ENCODE measurements around the gene UCK2. TPM values are rescaled to one million over a fixed set of nuclear protein-coding genes. Genes with fewer than 3 reads are reported as not detected.

UCK2 gene
- total RNA-seq, 1 donor from 2014 or later = 19.6 TPM

DNA sequence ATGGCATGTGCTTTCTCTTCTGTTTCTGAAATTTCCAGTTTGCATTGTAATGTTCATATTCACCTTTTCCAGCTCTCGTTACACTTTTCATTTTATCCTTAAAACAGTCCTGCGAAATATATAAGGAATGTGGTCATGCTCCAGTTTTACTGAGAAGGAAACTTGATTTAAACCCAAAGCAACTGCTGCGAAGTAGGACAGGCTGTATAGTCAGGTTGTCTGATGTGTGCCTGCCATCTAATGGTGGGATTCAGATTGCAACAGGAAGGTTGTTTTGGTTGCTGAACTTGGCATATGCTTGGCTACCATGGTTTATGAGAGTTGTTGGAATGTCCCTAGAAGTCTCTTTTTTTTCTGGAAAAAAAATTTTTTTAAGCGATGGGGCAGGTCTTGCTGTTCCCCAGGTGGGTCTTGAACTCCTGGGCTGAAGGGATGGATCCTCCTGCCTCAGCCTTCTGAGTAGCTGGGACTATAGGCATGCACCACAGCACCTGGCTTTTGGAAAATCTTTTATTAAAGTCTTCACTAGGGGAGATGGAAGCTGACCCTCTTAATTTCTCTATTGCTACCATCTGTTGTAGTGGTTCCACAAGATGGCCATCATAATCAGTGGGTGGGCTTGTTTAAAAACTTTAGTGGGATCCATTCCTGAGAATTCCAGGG, 86.9 kb downstream of the UCK2 start:
- no peaks in the 10 kb centered on the region for H3K36me3 Mint-ChIP-seq (ENCODE audit: low read depth)
- ATAC-seq (ENCODE audit: low read depth) (peak; percentile 93), DNase-seq (peak; percentile 20)
- intact Hi-C loops (cut with micrococcal nuclease) = loop anchor here (1.0 to 10.0 kb wide), 9 partner anchors 87 to 769 kb away; partner anchors contain the start of genes ALDH9A1, TMCO1 and UCK2
- no peaks in the 10 kb centered on the region for H3K27me3 Mint-ChIP-seq
- ChIA-PET CTCF (interaction anchor here (0.9 to 5.9 kb wide), 8 partner anchors 10 to 522 kb away, joined by 3 to 81 read pairs (median 6); no protein-coding TSS in a partner anchor), POLR2A (interaction anchor here (0.7 to 1.1 kb wide), 2 partner anchors 313 to 316 kb away, joined by 5 read pairs; no protein-coding TSS in a partner anchor)
- peaks cover 2% of the 10 kb centered on the region for H3K4me1 Mint-ChIP-seq
- H3K9me3 Mint-ChIP-seq = no peaks in the 10 kb centered on the region
- TF ChIP-seq, protein P1, sequence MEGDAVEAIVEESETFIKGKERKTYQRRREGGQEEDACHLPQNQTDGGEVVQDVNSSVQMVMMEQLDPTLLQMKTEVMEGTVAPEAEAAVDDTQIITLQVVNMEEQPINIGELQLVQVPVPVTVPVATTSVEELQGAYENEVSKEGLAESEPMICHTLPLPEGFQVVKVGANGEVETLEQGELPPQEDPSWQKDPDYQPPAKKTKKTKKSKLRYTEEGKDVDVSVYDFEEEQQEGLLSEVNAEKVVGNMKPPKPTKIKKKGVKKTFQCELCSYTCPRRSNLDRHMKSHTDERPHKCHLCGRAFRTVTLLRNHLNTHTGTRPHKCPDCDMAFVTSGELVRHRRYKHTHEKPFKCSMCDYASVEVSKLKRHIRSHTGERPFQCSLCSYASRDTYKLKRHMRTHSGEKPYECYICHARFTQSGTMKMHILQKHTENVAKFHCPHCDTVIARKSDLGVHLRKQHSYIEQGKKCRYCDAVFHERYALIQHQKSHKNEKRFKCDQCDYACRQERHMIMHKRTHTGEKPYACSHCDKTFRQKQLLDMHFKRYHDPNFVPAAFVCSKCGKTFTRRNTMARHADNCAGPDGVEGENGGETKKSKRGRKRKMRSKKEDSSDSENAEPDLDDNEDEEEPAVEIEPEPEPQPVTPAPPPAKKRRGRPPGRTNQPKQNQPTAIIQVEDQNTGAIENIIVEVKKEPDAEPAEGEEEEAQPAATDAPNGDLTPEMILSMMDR (IDR thresholded peaks at IDR 0.05) = peak; percentile 99
- H3K4me3 Mint-ChIP-seq = no peak overlapping the region
- H3K27ac Mint-ChIP-seq = no peak overlapping the region

DNA sequence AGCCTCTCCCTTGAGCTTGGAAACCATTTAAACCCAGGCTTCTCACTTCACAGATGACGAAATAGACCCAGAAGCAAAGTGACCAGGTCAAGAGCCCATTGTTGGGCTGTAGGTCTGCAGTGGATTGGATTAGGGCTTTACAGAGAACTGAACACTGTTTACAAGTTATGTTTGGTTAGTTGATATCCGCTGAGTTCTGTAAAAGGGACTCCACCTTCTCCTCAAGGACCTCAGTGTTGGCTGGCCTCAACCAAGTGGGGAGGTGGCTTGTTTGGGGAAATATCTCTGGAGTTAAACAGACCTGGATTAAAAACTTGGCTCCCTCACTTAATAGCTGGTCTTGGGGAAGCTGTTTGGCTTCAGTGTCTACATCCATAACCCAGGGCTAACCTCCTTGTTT, 88.1 kb downstream of the UCK2 start:
- TF ChIP-seq, protein P1 (IDR thresholded peaks at IDR 0.05) = no peak
- Mint-ChIP-seq H3K27me3 (no peaks in the 10 kb centered on the region), H3K27ac (no peak overlapping the region), H3K36me3 (ENCODE audit: low read depth) (no peaks in the 10 kb centered on the region), H3K4me1 (peaks cover 2% of the 10 kb centered on the region), H3K9me3 (no peaks in the 10 kb centered on the region), H3K4me3 (no peak overlapping the region)
- intact Hi-C loops (cut with micrococcal nuclease) = loop anchor here (10.0 kb wide), 2 partner anchors 551 to 771 kb away; no protein-coding TSS in a partner anchor
- ATAC-seq (ENCODE audit: low read depth) (no peak), DNase-seq (no peak)
- CTCF ChIA-PET = interaction anchor here (0.9 to 5.9 kb wide), 9 partner anchors 9 to 548 kb away, joined by 3 to 81 read pairs (median 3); no protein-coding TSS in a partner anchor
- POLR2A ChIA-PET = no interaction called here

DNA sequence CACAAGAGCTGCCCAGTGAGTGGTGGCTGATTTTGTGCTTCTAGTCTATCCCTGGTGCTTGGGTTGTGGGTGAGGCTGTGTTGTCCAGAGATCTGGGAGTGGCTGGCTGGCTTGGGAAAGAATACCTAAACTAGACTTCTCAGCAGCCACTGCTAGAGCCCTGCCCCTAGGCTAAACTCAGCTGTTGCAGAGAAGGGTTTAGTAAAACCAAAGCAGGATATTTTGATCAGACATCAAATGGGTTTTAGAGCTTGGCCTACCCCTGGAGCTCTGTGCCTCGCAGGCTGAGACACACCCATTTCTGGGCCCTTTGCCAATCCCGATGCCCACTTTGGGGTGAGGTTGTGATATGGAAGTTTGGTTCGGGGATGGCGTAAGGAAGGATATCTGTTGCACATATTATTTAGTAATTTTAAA, 88.5 kb downstream of the UCK2 start:
- POLR2A ChIA-PET = no interaction called here
- Mint-ChIP-seq H3K36me3 (ENCODE audit: low read depth) (no peaks in the 10 kb centered on the region), H3K9me3 (no peaks in the 10 kb centered on the region), H3K4me3 (no peak overlapping the region), H3K27me3 (no peaks in the 10 kb centered on the region), H3K27ac (no peak overlapping the region), H3K4me1 (peaks cover 2% of the 10 kb centered on the region)
- TF ChIP-seq, protein P1 (IDR thresholded peaks at IDR 0.05) = no peak
- ATAC-seq (ENCODE audit: low read depth) (no peak), DNase-seq (no peak)
- intact Hi-C loops (cut with micrococcal nuclease) = loop anchor here (10.0 kb wide), 2 partner anchors 551 to 771 kb away; no protein-coding TSS in a partner anchor
- CTCF ChIA-PET = interaction anchor here (1.0 to 5.9 kb wide), 7 partner anchors 9 to 549 kb away, joined by 3 to 81 read pairs (median 3); no protein-coding TSS in a partner anchor

DNA sequence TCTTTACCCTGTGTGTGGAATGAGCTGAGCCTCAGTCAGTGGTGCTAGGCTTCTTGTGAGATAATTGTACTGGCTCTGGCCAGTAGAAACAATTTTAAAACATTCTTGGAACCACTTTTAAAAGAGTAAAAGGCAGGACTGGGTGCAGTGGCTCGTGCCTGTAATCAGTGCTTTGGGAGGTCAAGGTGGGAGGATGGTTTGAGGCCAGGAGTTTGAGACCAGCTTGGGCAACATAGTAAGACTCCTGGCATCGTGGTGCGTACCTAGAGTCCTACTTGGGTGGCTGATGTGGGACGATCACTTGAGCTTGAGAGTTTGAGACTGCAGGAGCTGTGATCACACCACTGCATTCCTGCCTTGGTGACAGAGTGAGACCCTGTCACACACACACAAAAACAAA, 89.8 kb downstream of the UCK2 start:
- H3K27me3 Mint-ChIP-seq = no peaks in the 10 kb centered on the region
- H3K9me3 Mint-ChIP-seq = no peaks in the 10 kb centered on the region
- POLR2A ChIA-PET = no interaction called here
- DNase-seq = no peak
- no peaks in the 10 kb centered on the region for H3K36me3 Mint-ChIP-seq (ENCODE audit: low read depth)
- intact Hi-C loops (cut with micrococcal nuclease) = loop anchor here (10.0 kb wide), 2 partner anchors 552 to 772 kb away; no protein-coding TSS in a partner anchor
- ATAC-seq (ENCODE audit: low read depth) = no peak
- no peak overlapping the region for H3K27ac Mint-ChIP-seq
- H3K4me3 Mint-ChIP-seq = no peak overlapping the region
- CTCF ChIA-PET = no interaction called here
- TF ChIP-seq, protein P1 (IDR thresholded peaks at IDR 0.05) = no peak
- peaks cover 2% of the 10 kb centered on the region for H3K4me1 Mint-ChIP-seq

DNA sequence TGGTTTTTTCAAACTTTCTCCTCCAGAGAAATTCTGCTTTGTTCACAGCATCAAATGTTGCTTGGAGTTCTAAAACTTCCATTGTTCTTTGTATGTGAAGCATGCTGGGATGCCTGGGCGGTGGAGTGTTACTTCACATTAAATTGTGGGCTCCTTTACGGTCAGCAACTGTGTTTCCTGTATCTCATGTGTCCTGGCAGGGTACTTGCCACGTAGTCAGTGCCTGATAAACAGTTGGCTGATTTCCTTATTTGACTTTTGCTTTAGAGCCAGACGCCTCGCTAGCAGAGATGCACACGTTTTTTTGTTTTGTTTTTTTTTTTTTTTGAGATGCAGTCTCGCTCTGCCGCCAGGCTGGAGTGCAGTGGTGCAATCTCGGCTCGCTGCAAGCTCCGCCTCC, 96.7 kb downstream of the UCK2 start:
- Mint-ChIP-seq H3K27me3 (peaks cover 13% of the 10 kb centered on the region), H3K4me3 (no peak overlapping the region), H3K27ac (no peak overlapping the region), H3K4me1 (no peaks in the 10 kb centered on the region), H3K36me3 (ENCODE audit: low read depth) (no peaks in the 10 kb centered on the region), H3K9me3 (no peaks in the 10 kb centered on the region)
- intact Hi-C loops (cut with micrococcal nuclease) = loop anchor here (1.0 to 2.0 kb wide), 2 partner anchors 241 to 555 kb away; no protein-coding TSS in a partner anchor
- ChIA-PET POLR2A (no interaction called here), CTCF (interaction anchor here (0.6 to 3.2 kb wide), 14 partner anchors 9 to 557 kb away, joined by 3 to 29 read pairs (median 4); no protein-coding TSS in a partner anchor)
- no peak for DNase-seq
- TF ChIP-seq, protein P1 (IDR thresholded peaks at IDR 0.05) = no peak
- ATAC-seq (ENCODE audit: low read depth) = no peak
